GM12872 (cell line): Measurements from ENCODE around the gene H6PD.

ENCODE experiments used
- TF ChIP-seq, protein P1 (sequence below): IDR thresholded peaks from 3 replicates; pipeline ENCODE4 v1.5.1; 2011; ENCODE audit warnings: low read depth, mild to moderate bottlenecking, low read length, moderate library complexity; ENCODE audit not compliant: insufficient read depth

The H6PD gene

DNA sequence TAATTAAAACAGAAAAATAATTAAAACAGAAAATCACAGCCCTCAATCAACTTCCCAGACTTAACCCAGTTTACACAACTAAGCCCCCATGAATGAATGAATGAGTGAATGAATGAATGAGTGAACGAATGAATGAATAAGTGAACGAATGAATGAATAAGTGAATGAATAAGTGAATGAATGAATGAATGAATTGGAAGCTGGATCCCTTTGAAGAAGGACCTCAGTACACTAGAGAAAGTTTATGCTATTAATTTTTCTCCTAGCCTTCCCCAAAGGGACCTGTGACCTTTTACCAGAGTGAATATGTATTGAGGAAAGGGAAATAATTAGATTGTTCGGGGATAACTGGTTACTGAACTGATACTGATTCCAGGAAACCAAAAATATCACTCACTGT, 63.7 kb downstream of the H6PD start:
- TF ChIP-seq, protein P1, sequence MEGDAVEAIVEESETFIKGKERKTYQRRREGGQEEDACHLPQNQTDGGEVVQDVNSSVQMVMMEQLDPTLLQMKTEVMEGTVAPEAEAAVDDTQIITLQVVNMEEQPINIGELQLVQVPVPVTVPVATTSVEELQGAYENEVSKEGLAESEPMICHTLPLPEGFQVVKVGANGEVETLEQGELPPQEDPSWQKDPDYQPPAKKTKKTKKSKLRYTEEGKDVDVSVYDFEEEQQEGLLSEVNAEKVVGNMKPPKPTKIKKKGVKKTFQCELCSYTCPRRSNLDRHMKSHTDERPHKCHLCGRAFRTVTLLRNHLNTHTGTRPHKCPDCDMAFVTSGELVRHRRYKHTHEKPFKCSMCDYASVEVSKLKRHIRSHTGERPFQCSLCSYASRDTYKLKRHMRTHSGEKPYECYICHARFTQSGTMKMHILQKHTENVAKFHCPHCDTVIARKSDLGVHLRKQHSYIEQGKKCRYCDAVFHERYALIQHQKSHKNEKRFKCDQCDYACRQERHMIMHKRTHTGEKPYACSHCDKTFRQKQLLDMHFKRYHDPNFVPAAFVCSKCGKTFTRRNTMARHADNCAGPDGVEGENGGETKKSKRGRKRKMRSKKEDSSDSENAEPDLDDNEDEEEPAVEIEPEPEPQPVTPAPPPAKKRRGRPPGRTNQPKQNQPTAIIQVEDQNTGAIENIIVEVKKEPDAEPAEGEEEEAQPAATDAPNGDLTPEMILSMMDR, result no peak

DNA sequence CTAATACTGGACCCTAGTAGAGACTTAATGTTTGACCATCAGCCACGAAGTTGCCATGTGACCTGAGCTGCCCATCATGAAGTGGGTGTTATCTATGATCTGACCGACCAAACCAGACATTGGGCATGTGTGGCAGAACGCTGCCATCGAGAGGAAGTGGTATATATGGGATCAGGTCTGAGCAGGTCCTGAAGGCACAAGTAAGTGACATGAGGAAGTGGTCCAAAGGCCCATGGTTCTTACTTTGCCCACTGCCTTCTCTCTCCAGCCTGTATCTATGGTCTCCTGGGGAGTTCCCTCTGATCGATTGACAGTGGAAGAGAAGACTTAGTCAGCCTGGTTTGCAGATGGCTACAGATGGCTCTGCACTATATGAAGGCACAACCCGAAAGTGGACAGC, 66.0 kb downstream of the H6PD start:
- TF ChIP-seq, protein P1, result no peak

DNA sequence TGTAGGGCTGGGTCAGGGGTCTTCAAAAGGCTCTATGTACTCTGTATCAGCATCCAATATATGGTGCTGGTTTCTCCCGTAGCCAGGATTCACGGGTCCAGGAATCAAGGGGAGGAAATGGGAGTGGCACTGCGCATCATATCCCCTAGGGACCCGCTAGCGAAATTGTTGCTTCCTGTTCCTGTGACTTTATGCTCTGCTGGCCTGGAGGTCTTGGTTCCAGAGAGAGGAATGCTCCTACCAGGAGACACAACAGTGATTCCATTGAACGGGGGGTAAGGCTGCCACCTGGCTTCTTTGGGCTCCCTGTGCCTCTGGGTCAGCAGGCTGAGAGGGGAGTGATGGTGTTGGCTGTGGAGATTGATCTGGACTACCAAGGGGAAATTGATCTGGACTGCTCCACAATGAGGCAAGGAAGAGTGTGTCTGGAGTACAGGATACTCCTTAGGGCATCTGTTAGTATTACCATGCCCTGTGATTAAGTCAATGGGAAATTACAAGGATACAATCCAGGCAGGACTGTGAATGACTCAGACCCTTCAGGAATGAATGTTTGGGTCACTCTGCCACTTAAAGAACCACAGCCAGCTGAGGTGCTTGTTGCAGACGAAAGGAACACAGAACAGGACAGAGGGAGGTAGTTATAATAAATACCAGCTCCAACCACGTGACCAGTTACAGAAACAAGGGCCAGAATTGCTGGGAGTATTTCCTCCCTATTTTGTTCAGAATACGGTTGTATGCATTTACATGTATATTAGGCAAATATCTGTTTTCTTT, 68.4 kb downstream of the H6PD start:
- TF ChIP-seq, protein P1, result no peak

DNA sequence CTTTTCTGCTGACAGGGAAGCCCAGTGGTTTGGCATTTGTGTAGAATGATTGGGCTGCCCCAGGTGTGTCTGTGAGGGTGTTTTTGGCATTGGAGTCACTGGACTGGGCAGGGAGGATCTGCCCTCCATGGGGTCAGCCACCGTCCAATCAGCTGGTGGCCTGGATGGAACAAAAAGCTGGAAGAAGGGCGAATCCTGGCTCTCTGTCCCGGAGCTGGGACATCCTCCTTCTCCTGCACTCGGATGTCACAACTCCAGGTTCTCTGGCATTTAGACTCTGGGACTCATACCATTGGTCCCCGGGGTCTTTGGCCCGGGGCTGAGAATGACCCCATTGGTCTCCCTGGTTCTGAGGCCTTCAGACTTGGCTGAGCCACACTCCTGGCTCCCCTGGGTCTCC, 69.3 kb downstream of the H6PD start:
- TF ChIP-seq, protein P1, result no peak

DNA sequence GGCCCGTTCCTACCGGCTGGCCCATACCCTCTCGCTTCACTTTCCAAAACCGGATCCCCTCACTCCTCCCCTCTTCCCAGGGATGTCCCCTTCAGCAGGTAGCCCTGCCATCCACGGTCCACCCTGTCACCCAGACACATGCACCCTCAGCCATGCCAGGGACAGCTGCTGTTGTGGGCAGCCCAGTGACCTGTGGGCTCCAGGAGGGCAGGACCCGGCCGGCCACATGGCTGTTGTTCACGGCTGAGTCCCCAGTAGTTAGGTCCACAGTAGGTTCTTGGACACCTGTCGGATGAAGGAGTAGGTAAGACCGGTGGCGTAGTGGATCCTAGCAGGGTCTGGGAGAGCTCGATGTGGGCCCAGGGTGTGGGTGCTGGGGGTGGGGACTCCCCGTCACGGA, 70.6 kb downstream of the H6PD start:
- TF ChIP-seq, protein P1, result no peak

DNA sequence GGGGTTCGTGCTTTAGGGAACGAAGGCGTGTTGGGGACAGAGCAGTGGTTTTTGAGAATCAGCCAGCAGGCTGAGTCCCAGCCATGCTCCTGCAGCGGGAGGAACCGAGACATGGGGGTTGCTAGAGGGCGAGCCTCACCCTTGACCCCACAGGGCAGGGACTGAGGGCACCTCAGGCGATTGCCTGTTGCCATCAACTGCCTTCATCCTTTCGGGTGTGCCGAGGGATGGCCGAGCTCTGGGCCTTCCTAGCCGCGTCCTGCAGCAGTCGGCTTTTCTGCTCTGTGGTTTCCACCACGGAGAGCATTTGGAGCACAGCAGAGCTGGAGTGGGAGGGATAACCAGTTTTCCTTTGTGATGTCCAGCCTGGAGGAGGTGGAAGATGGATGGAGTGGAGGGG, 71.4 kb downstream of the H6PD start:
- TF ChIP-seq, protein P1, result no peak

DNA sequence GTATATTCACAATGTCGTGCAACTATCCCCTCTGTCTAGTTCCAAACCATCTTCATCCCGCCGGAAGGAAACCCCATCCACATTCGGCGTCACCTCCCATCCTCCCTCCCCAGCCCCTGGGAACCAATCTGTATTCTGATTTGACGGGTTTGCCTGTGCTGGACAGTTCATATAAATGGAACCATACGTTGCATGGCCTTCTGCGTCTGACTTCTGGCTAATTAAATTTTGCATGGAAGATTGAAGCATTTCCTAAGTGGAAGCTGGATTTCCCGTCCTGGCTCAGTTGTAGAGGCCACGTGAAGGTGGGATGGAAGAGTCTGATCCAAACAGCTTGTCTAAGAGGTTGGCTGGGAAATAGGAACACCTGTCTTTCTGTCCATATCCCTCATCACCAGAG, 72.7 kb downstream of the H6PD start:
- TF ChIP-seq, protein P1, result no peak
